NOMO-1 (cell line): Measurements from ENCODE around the gene MRAS.
"Not testable (repeated sequence)": the region's sequence is repeated elsewhere in the genome, so short reads cannot be mapped to it uniquely, and the experiment has no call there.

Source experiments
- DNase-seq, 2 experiments: peaks; one replicate each; lab custom pipeline; 2025; ENCODE audit not compliant: unreplicated experiment in 2 of 2; lab: John Stamatoyannopoulos, UW

MRAS gene

DNA sequence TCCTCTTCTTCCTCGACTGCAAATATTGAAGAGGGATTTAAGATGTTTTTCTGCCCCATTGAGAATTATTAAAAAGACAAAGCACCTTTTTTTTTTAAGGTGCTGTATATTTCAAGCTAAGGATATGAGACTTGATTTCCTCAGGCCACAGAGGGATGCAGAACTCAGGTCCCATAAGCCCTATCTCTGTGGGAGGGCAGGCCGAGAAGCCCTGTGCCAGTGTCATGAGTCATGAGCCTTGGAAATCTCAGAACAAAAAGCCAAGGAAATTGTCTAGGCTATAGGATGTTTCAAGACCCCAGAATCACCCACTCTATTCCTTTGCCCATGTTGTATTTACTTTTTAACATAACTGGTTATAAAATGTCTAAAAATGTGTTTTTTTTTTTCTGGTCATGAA lies 93.4 kb downstream of the MRAS start:
- DNase-seq, result no peak

DNA sequence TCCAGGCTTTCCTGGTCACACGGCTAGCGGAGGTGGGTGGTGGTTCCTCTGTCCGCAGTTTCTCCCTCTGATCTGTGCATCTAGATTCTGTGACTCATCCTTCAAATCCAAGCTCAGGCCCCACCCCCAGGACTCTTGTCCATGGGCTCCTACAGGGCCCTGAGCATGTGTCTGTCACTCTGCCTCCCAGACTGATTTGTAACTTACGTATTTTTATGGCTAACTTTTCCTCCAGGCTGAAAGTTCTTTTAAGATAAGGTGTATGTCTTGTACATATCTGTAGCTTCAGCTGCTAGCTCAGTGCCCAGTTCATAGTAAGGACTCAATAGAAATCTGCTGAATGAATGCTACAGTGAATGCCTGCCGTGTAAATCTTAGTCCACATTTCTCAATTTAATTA lies 94.1 kb downstream of the MRAS start:
- DNase-seq, result no peak

DNA sequence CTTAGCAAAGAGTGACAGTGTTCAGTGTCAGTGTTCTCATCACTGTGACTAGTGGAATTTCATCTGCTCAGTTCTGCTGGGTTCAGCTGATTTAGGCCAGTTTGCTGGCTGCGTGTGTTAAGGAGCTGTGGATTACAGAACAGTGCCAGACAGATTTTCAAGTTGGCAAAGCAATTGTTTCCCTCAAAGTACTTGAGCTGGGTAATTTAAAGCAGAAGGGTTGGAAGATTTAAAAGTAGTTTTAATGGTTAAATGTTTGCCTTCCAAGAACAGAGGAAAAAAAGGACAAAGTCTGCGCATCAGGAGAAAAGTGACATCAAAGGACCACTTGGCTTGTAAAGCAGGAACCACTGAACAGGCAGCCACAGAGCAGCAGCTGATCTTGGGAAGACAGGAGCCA lies 94.7 kb downstream of the MRAS start:
- no peak for DNase-seq

DNA sequence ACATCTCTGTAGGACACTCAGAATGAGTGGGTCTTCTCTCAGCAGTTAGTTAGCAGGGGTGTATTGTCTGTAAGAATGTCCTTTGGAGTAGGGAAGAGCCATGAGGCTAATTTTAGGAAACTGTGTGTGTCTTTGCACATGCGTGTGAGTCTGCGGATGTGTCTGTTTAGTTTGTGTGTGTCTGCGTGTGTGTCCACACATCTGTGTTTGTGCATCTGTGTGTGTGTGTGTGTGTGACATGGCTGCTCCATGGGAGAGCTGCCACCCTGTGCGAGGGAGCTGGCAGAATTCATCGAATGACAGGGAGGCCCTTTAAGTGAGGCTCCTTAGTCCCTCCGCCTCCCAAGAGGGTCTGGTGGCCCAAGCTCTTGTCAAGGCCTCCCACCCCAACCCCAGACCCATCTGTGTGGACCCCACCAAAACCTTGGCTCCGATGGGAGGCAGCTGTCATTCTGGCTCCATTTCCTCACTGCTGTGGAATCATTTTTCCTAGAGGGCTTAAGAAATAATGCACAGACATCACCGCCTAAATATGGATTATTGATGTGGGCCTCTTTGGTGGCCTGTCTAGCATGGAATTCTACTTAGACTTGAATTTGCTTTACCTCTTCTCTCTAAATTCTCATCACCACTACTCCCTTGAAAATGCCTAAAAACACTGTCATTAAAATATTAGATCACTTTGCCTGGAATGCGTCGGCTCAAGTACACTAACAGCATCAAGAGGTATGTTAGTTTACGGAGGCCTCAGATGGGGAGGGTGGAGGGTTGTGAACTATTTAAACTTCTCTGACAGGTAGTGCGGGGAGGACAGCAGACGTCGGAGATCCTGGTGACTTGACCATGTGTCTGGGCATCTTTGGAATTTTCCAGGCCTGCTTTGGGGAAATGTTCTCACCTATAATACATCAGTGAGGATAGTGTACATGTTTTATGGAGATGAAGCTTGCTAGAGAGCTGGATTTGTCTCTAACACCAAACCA lies 95.4 kb downstream of the MRAS start:
- no peak for DNase-seq

DNA sequence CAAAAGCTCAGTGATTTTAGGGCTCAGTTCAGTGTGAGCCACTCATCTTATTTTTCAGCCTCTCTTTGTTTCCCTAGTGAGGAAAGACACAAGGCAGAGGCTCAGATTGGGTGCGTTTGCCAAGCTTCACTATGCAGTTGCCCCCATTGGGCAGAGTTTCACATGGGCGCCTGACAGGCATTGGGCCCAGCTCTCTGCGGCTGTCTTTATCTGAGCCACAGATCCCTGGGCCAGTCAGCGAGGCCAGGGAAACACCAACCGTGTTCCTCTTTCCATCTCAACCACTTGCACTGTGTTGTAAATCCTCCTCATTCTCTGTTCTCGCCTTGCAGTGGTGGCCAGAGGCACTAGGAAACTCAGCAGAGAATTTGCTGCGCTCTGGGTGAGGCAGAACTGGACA lies 96.9 kb downstream of the MRAS start:
- no peak for DNase-seq

DNA sequence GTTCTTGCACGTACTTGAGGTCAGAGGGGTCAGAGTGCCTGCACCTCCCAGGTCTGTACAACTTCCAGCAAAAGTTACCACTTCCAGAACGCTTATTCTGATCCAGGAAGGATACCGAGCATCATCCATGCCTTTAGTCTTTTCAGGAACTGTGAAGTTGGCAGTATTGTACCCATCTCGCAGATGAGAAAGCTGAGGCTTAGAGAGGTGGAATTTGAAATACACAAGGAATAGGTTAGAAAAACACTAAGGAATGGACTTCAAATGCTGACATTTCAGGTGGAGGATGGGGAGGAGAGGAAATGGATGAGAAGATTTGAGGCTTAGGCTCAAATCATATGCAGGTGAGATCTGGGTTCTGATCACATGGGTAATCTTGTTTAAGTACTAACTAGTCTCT lies 97.3 kb downstream of the MRAS start:
- DNase-seq, result no peak

DNA sequence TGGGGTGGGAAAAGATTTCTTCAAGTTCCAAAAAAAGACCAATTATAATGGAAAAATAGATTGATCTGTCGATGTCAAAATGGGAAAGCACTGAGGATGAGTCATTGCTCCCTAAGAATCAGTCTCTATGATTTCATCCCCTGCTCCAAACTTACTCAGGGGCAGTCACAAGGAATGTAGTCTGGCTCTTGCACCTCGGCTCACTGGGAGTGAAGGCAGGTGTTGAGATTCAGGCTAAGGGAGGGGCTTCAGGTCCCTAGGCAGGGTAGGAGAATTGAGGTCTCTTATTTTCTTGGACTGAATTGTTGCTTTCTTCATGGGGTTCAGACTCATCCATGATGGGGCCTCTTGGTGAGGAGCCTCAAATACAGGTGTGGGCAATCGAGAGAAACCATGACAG lies 100.3 kb downstream of the MRAS start:
- DNase-seq, result no peak

DNA sequence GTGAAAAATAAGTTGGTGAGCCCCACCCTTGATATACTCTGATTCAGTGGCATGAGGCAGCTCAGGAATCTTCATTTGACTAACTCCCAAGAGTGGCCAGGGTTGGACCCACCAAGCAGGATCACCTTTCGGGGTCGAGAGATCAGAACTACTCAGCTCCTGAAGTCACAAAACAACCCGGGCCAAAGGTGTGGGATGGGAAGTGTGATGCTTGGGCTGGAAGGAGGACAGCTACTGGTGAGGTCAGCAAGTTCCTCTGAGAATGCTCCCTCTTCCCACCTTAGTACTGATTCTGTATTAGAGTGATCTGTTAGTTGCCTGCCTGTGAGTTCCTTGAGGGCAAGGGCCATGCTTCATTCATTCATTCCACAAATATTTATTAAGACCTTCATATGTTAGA lies 101.1 kb downstream of the MRAS start:
- DNase-seq, result no peak

DNA sequence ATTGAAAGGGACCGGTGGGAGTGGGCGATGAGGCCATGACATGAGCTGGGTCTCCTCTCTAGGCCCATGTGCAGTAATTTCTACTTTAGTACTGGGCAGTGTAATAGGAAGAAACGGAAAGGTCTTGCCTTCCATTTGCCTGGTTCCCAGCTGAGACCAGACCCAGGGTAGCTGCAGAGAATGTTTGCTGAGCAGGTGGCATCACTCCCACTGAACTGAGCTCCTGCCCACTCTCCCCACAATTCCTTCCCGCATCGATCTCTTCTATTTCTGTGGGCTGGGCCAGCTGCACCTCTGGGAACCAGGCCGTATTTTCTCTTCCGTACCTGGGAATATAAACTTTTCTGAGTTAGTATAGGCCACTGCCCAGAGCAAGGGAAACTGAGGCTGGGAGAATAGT lies 101.8 kb downstream of the MRAS start:
- no peak for DNase-seq

DNA sequence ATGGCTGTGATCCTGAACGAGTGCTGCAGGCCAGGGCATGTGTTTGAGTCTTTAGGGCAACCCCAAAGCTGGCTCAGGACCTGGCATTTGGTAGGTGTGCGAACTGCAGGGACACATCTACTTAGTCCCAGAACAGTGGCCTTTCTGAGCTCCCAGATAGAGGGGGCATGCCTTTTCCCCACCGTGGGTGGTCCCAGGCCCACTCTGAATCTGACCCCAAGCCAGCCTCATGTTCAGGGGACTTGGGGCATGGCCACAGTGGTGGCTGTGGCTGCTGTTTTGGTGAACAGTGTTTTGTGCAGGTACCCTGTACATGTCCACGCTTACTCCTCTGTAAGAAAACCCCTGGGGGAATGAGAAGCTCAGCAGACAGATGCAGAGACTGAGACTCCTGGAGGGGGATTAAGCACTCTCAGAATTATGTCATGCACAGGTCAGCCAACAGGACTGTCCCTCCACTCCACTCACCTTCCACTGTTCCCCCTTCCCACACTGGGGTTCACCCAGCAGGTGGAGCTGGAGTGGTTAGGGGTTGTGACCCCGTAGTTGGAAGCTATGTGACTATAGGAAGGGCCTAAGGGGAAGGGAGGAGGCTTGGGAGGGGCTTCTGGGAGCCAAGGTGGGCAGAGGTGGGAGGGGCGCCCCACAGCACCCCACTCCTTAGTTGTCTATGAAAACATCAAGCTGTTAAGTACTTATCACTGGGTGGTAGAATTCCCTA lies 102.5 kb downstream of the MRAS start:
- no peak for DNase-seq

DNA sequence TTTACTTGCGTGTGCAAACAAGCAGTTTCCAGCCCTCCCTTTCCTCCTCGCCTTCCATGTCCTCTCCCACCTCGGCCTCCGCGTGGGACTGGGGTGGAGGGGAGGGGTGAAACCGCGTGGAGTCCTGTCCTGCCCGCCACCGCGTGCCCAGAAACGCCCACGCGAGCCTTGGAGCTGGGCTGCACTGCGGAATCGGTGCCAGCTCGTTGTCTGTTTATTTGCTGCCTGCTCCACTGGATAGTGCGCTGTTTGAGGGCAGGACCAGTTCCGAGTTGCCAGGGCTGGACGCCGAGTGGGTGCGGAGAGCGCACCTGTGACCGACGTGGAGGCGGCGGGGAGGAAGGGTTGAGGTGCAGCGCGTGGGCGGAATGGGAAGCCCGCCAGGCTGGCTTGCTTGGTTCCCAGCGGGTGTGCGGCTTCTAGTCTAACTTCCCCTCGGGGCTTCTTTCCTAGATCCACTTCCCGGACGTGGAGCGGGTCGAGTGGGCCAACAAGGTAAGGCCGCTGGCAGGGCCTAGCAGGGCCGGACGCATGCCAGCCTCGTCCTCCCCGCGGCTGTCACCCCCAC lies 103.3 kb downstream of the MRAS start:
- no peak for DNase-seq

DNA sequence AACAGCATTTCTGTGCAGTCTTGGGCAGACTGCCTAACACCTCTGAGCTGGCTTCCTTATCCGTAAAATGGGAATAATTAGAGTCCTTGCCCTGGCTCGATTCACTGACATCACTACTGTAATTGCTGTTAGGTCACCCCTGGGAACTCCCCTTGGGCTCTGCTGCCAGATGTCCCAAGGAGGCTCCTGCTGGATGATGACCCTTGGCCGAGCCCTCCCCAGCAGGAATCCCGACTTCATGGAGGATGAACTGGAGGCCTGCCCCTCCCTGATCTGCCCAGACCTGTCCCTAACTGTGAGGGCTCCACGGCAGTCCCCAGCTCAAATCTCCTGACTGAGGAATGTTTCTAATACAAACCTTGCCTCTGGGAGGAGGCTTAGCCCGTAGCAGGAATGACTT lies 104.1 kb downstream of the MRAS start:
- no peak for DNase-seq

DNA sequence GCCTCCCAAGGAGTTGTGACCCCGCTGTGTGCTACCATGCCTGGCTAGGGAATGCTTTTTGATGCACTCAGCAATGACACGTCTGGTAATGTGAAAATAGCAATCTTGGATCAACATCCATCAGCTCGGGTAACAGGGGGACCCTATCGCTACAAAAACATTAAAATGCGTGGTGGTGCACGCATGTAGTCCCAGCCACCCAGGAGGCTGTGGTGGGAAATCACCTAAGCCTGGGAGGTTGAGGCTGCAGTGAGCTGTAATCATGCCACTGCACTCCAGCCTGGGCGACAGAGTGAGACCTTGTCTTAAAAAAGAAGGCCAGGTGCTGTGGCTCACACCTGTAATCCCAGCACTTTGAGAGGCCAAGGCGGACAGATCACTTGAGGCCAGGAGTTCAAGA lies 105.6 kb downstream of the MRAS start:
- not testable (repeated sequence) for DNase-seq
